ENCODE results near the gene RNASE11. TPM values are rescaled to one million over a fixed set of nuclear protein-coding genes. Genes with fewer than 3 reads are reported as not detected.

RNASE11 gene
- total RNA-seq, 2 experiments from 2014 or later, result not detected

GRCh38 chr14:20610002-20610765 is 22.4 kb upstream of the RNASE11 start:
- ChIA-PET CTCF (ENCODE audit: unreplicated experiment) (interaction anchor here (0.8 to 1.2 kb wide), 3 partner anchors 267 to 283 kb away, joined by 3 read pairs; partner anchors contain the start of gene PARP2), POLR2A (interaction anchor here (0.6 to 1.6 kb wide), 4 partner anchors 58 to 867 kb away, joined by 3 to 5 read pairs (median 3); partner anchors contain the start of gene CCNB1IP1)
- Histone ChIP-seq H3K4me1 (ENCODE audit: insufficient read depth, low read length, poor library complexity, severe bottlenecking) (peaks cover 47% of the 10 kb centered on the region), H3K79me2 (ENCODE audit: insufficient read depth, low read depth, low read length) (no peaks in the 10 kb centered on the region), H2AFZ (ENCODE audit: low read length) (peak overlapping the region; percentile 44; the same call in 1 of the 2 replicates), H4K20me1 (ENCODE audit: insufficient read depth, low read length) (no peaks in the 10 kb centered on the region), H3K4me3 (ENCODE audit: low read depth, low read length, poor library complexity, severe bottlenecking) (peak overlapping the region; percentile 70), H3K36me3 (ENCODE audit: insufficient read depth, low read length) (no peaks in the 10 kb centered on the region), H3K9me2 (ENCODE audit: insufficient read depth, low read length) (no peaks in the 10 kb centered on the region), H3K27ac (ENCODE audit: low read depth, low read length, poor library complexity, severe bottlenecking) (no peak overlapping the region), H3K4me2 (ENCODE audit: low read length) (peak overlapping the region; percentile 69), H3K9me3 (ENCODE audit: low read length) (no peaks in the 10 kb centered on the region)
- intact Hi-C loops (cut with micrococcal nuclease; ENCODE audit: unreplicated experiment), result loop anchor here (1.0 to 5.0 kb wide), 2 partner anchors 56 to 138 kb away; no protein-coding TSS in a partner anchor
- peak; percentile 65 for DNase-seq (ENCODE audit: low spot score)
- no peak for TF ChIP-seq CTCF (conservative IDR thresholded peaks at IDR 0.05; ENCODE audit: low read length)
- TF ChIP-seq EZH2phosphoT487 (IDR thresholded peaks at IDR 0.05; ENCODE audit: borderline replicate concordance, low read depth, low read length), result no peak
- BruUV-seq (replicated peaks), result no TSS peak

- ChIA-PET CTCF (ENCODE audit: unreplicated experiment) (interaction anchor here (0.8 to 1.2 kb wide), 3 partner anchors 266 to 282 kb away, joined by 3 read pairs; partner anchors contain the start of gene PARP2), POLR2A (interaction anchor here (1.1 to 2.6 kb wide), 3 partner anchors 59 to 282 kb away, joined by 3 to 11 read pairs (median 3); no protein-coding TSS in a partner anchor)
- Histone ChIP-seq H3K36me3 (ENCODE audit: insufficient read depth, low read length) (no peaks in the 10 kb centered on the region), H3K27ac (ENCODE audit: low read depth, low read length, poor library complexity, severe bottlenecking) (no peak overlapping the region), H3K9me3 (ENCODE audit: low read length) (no peaks in the 10 kb centered on the region), H3K79me2 (ENCODE audit: insufficient read depth, low read depth, low read length) (no peaks in the 10 kb centered on the region), H3K4me2 (ENCODE audit: low read length) (peak overlapping the region; percentile 69), H3K4me3 (ENCODE audit: low read depth, low read length, poor library complexity, severe bottlenecking) (peak overlapping the region; percentile 70), H4K20me1 (ENCODE audit: insufficient read depth, low read length) (no peaks in the 10 kb centered on the region), H3K4me1 (ENCODE audit: insufficient read depth, low read length, poor library complexity, severe bottlenecking) (peaks cover 41% of the 10 kb centered on the region), H3K9me2 (ENCODE audit: insufficient read depth, low read length) (no peaks in the 10 kb centered on the region), H2AFZ (ENCODE audit: low read length) (peak overlapping the region; percentile 44; the same call in 1 of the 2 replicates)
- intact Hi-C loops (cut with micrococcal nuclease; ENCODE audit: unreplicated experiment), result loop anchor here (1.0 to 5.0 kb wide), 5 partner anchors 57 to 282 kb away; partner anchors contain the start of gene TEP1
- no peak for TF ChIP-seq EZH2phosphoT487 (IDR thresholded peaks at IDR 0.05; ENCODE audit: borderline replicate concordance, low read depth, low read length)
- TF ChIP-seq CTCF (conservative IDR thresholded peaks at IDR 0.05; ENCODE audit: low read length), result peak; percentile 99
- DNase-seq (ENCODE audit: low spot score), result peak; percentile 91
- BruUV-seq (replicated peaks), result no TSS peak
Observed at GRCh38 chr14:20609215-20610001, 21.6 kb upstream of the RNASE11 start.
